Spleen (tissue), 7 donors: Measurements from ENCODE around the gene JOSD1.

Source experiments
- CTCF ChIP-seq, 11 experiments: fragments of 200-600 bp in 7 of 11; fragments of 450-650 bp in 4 of 11; sonication (generic) in 4 of 11; IDR thresholded peaks in 8 of 11; conservative IDR thresholded peaks in 3 of 11; 1 replicate in 7 of 11; 2 replicates in 4 of 11; pipeline versions ENCODE4 v1.4.0 to v1.8.0; 2016 to 2021; ENCODE audit warnings: antibody characterized with exemption in 11 of 11, inconsistent platforms in 4 of 11, mild to moderate bottlenecking in 1 of 11
- POLR2A ChIP-seq, 3 donors: fragments of 450-650 bp; IDR thresholded peaks; one replicate each; pipeline ENCODE4 v1.5.1; 2017; ENCODE audit warnings: antibody characterized with exemption in 3 of 3, mild to moderate bottlenecking in 1 of 3
- POLR2AphosphoS5 ChIP-seq, 3 donors: sonication (generic); formaldehyde crosslinking; IDR thresholded peaks; one replicate each; pipeline ENCODE4 v1.5.1; 2017; ENCODE audit warnings: antibody characterized with exemption in 3 of 3
- donor health status: DM: no; HTN: no; CAD: no; lungs with moderate emphysema.
- donor health status: DM: no; HTN: no; CAD: no.
- donor health status: DM: no; HTN: no; CAD: no.

- TF ChIP-seq CTCF (IDR thresholded peaks at IDR 0.05 in 8 of 11, conservative IDR thresholded peaks at IDR 0.05 in 3 of 11): no peak
- TF ChIP-seq POLR2A (IDR thresholded peaks at IDR 0.05): no peak
- no peak for TF ChIP-seq POLR2AphosphoS5 (IDR thresholded peaks at IDR 0.05)
Measured at GRCh38 chr22:38649841-38650522, 50.8 kb downstream of the JOSD1 start.
